Mesothelial cell of epicardium (in vitro differentiated cells): ENCODE results near the gene BOLL. TPM values are rescaled to one million over a fixed set of nuclear protein-coding genes. Genes with fewer than 3 reads are reported as not detected.
"Not testable (repeated sequence)": the region's sequence is repeated elsewhere in the genome, so short reads cannot be mapped to it uniquely, and the experiment has no call there.

ENCODE experiments used
- DNase-seq, 2 experiments: peaks; one replicate each; pipeline ENCODE4 v3.0.0; 2021; ENCODE audit warnings: low spot score in 2 of 2; ENCODE audit not compliant: unreplicated experiment in 2 of 2
- H3K27ac Mint-ChIP-seq: 2 replicates; pipeline ENCODE4 v1.8.0; 2021; ENCODE audit warnings: mixed read lengths
- H3K27me3 Mint-ChIP-seq: 2 replicates; pipeline ENCODE4 v1.8.0; 2021; ENCODE audit warnings: low read depth, mixed read lengths
- H3K36me3 Mint-ChIP-seq: 2 replicates; pipeline ENCODE4 v1.8.0; 2021; ENCODE audit warnings: mixed read lengths
- H3K4me1 Mint-ChIP-seq: 2 replicates; pipeline ENCODE4 v1.8.0; 2021; ENCODE audit warnings: mixed read lengths
- H3K4me3 Mint-ChIP-seq: 2 replicates; pipeline ENCODE4 v1.8.0; 2021; ENCODE audit warnings: mild to moderate bottlenecking, moderate library complexity, mixed read lengths
- H3K9me3 Mint-ChIP-seq: 2 replicates; pipeline ENCODE4 v1.8.0; 2021; ENCODE audit warnings: mixed read lengths
- CTCF ChIP-seq: fragments of 200-600 bp; sonication (generic); IDR thresholded peaks from one replicate; pipeline ENCODE4 v1.5.0; 2021; ENCODE audit warnings: antibody characterized with exemption; ENCODE audit not compliant: unreplicated experiment
- total RNA-seq: library from RNA; stranded (reverse); gene quantifications from 3 replicates; pipeline ENCODE4 v1.2.1, GENCODE V29; 2021

The BOLL gene
- total RNA-seq, 1 donor from 2014 or later, result not detected

GRCh38 chr2:197713271-197713670 is 71.8 kb downstream of the BOLL start:
- H3K27ac Mint-ChIP-seq, result no peak overlapping the region
- TF ChIP-seq CTCF, result no peak
- H3K9me3 Mint-ChIP-seq, result no peaks in the 10 kb centered on the region
- H3K4me3 Mint-ChIP-seq, result no peak overlapping the region
- H3K36me3 Mint-ChIP-seq, result no peaks in the 10 kb centered on the region
- DNase-seq, result no peak
- H3K27me3 Mint-ChIP-seq, result no peaks in the 10 kb centered on the region
- H3K4me1 Mint-ChIP-seq, result peaks cover 7% of the 10 kb centered on the region

- Mint-ChIP-seq H3K36me3 (no peaks in the 10 kb centered on the region), H3K4me1 (peaks cover 18% of the 10 kb centered on the region), H3K4me3 (no peak overlapping the region), H3K27ac (no peak overlapping the region), H3K27me3 (no peaks in the 10 kb centered on the region), H3K9me3 (no peaks in the 10 kb centered on the region)
- no peak for TF ChIP-seq CTCF
- no peak for DNase-seq
Measured at GRCh38 chr2:197711578-197711977, 73.5 kb downstream of the BOLL start.

DNA sequence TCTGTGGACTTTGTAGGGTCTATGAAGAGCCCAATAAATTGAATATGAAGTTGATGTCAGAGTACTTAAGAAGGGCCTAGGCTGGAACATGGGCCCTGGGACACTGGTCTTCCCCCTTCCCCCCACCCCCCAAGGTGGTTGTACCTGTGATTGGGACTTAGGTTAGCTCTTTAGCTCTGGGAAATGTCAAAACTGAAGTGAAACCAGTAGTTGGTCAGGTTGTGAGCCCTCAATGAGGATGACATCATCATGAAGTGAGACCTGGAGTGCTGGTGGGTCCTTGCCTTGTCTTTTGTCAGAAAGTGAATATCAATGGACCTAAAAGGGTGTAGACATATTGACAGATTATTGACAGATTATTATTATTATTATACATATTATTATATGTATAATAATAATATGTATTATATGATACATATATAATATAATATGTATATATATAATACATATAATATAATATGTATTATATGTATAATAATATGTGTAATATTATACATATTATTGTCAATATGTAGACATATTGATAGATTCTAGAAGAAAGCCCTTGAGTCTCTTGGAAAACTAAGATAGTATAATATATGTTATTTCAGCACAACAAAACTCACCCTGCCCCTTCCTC is 74.6 kb downstream of the BOLL start:
- H3K27me3 Mint-ChIP-seq, result no peaks in the 10 kb centered on the region
- H3K4me1 Mint-ChIP-seq, result peaks cover 26% of the 10 kb centered on the region
- H3K36me3 Mint-ChIP-seq, result no peaks in the 10 kb centered on the region
- H3K9me3 Mint-ChIP-seq, result no peaks in the 10 kb centered on the region
- no peak for TF ChIP-seq CTCF
- no peak for DNase-seq
- no peak overlapping the region for H3K4me3 Mint-ChIP-seq
- H3K27ac Mint-ChIP-seq, result no peak overlapping the region

GRCh38 chr2:197709140-197709539 is 76.0 kb downstream of the BOLL start:
- H3K4me3 Mint-ChIP-seq, H3K36me3 Mint-ChIP-seq, H3K27ac Mint-ChIP-seq, DNase-seq, H3K27me3 Mint-ChIP-seq, H3K9me3 Mint-ChIP-seq: not testable (repeated sequence)
- H3K4me1 Mint-ChIP-seq, result peaks cover 30% of the 10 kb centered on the region

DNA sequence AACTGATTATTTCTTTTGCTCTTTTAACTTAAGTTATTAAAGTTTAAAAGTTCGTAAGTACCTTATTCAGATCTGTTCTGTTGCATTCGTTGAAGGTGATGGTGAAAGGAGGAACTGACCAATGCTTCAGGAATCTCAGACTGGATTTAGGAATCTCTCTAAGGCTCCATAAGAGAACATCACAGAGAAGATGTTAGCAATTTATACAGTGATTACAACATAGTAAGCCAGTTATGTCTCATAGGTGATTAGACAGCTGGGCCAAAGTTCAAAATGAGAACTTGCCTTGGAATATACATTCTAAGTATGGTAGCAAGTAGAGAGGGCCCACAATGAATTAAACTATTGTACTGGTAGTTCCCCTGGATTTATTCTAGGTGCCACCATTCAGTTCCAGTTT is 76.8 kb downstream of the BOLL start:
- no peaks in the 10 kb centered on the region for H3K9me3 Mint-ChIP-seq
- no peak for TF ChIP-seq CTCF
- peak overlapping the region; percentile 42 for H3K4me3 Mint-ChIP-seq
- no peak overlapping the region for H3K27ac Mint-ChIP-seq
- no peaks in the 10 kb centered on the region for H3K27me3 Mint-ChIP-seq
- peaks cover 30% of the 10 kb centered on the region for H3K4me1 Mint-ChIP-seq
- no peaks in the 10 kb centered on the region for H3K36me3 Mint-ChIP-seq
- no peak for DNase-seq

DNA sequence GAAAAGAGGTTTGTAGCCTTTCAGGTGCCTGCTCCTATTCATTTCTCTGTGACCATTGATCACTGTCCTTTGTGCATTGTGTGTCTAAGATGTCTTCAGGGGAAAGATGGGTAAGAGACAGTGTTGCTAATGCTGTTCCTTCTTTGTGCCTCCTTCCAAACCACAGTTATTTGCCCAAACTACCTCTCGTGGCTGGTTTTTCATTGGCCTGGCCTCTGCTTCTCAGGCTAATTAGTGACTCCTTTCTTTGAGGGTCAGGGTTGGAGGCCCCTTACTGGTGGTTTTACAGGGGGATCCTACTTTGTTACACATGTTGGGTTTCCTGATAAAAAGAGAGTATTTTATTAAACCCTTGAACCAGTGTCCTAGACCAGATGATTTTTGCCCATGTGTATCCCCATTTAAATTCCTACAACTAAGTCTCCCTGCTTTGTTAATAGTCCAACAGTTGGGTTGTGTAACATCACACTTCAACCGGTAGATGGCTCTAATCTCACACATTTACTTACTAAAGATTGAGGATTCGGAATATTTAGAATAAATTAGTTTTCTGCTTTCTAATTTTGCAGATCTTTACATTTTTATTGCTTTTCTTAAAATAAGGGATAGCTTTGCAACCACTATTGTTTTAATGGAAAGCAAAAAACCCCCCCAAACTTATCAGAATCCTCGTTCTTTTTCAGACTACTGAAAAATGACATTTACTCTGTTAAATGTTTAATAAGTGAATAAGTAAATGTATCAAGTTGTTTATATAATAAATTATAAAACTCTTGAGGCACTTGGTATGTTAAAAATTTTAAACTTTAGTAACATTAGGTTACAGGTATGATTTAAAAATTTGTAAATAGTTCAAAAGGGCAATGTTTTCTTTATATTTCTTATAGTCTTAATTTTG is 77.6 kb downstream of the BOLL start:
- no peaks in the 10 kb centered on the region for H3K9me3 Mint-ChIP-seq
- TF ChIP-seq CTCF, result peak; percentile 75
- DNase-seq, result no peak
- no peaks in the 10 kb centered on the region for H3K36me3 Mint-ChIP-seq
- H3K27me3 Mint-ChIP-seq, result no peaks in the 10 kb centered on the region
- H3K27ac Mint-ChIP-seq, result no peak overlapping the region
- H3K4me1 Mint-ChIP-seq, result peaks cover 30% of the 10 kb centered on the region
- H3K4me3 Mint-ChIP-seq, result peak overlapping the region; percentile 83
